Measurements from ENCODE around the gene LHFPL5. TPM values are rescaled to one million over a fixed set of nuclear protein-coding genes. Genes with fewer than 3 reads are reported as not detected.

Gene LHFPL5
- total and polyA plus RNA-seq, 2 of the 13 experiments (the other 11 are each of a cell fraction or from before 2014, with no cell fraction given) = 0.03 TPM; not detected in 1

- BruUV-seq (replicated peaks) = no TSS peak
- H2AFZ ChIP-seq (ENCODE audit: low read length) = no peak within 1 kb of the TSS
- no peak for DNase-seq (ENCODE audit: low spot score)
- peaks cover 6% of the 10 kb centered on the region for H3K4me1 ChIP-seq (ENCODE audit: insufficient read depth, low read length)
- ChIA-PET CTCF (ENCODE audit: low intra/inter-chr PET ratio, low total read pairs) (no interaction called here), POLR2A (no interaction called here)
- H3K27ac ChIP-seq (ENCODE audit: extremely low read length, insufficient read depth, low read length) = no peak within 1 kb of the TSS
- H3K4me2 ChIP-seq (ENCODE audit: low read depth, low read length) = no peak within 1 kb of the TSS
- H3K9me3 ChIP-seq (ENCODE audit: low read length) = no peaks in the 10 kb centered on the region
- in situ Hi-C loops (cut with HindIII; ENCODE audit: extremely low pct_ligation_motif_present, low pct_unique_long_range_greater_than_20kb) (no loop called here), intact Hi-C loops (cut with micrococcal nuclease; ENCODE audit: unreplicated experiment) (no loop called here)
- no peak within 1 kb of the TSS for H3K4me3 ChIP-seq (replicated peaks in 1 of 3; ENCODE audit: insufficient read depth in 1 of 3, low read depth in 2 of 3, low read length in 3 of 3)
- no peak within 1 kb of the TSS for H3K9ac ChIP-seq (ENCODE audit: insufficient read depth, low read depth, low read length)
- no peak for FAIRE-seq
- no peaks in the 10 kb centered on the region for H4K20me1 ChIP-seq (ENCODE audit: insufficient read depth, low read length)
- WGBS (ENCODE audit: low lambda C conversion rate) = 28% methylated on average over 7 of the region's 7 CpGs
- ATAC-seq = no peak
- TF ChIP-seq ZNF790 (CRISPR knock-in tag; IDR thresholded peaks at IDR 0.05; ENCODE audit: borderline replicate concordance) = no peak
- TF ChIP-seq NFIB (CRISPR knock-in tag; IDR thresholded peaks at IDR 0.05; ENCODE audit: borderline replicate concordance) = no peak
- no peak for TF ChIP-seq PRDM4 (CRISPR knock-in tag; IDR thresholded peaks at IDR 0.05; ENCODE audit: borderline replicate concordance)
- TF ChIP-seq ZNF746 (CRISPR knock-in tag; IDR thresholded peaks at IDR 0.05) = no peak
- TF ChIP-seq CENPX (CRISPR knock-in tag; IDR thresholded peaks at IDR 0.05) = no peak
- no peak for TF ChIP-seq ZNF484 (CRISPR knock-in tag; IDR thresholded peaks at IDR 0.05; ENCODE audit: borderline replicate concordance, low read depth)
- TF ChIP-seq HNRNPLL (IDR thresholded peaks at IDR 0.05; ENCODE audit: low read depth, low read length, poor library complexity, severe bottlenecking) = no peak
- no peak for TF ChIP-seq MXD4 (CRISPR knock-in tag; IDR thresholded peaks at IDR 0.05)
- TF ChIP-seq U2AF2 (IDR thresholded peaks at IDR 0.05; ENCODE audit: low read depth, low read length) = no peak
- TF ChIP-seq ZNF30 (CRISPR knock-in tag; IDR thresholded peaks at IDR 0.05) = no peak
- no peak for TF ChIP-seq PHF20 (CRISPR knock-in tag; IDR thresholded peaks at IDR 0.05)
- TF ChIP-seq POLR2AphosphoS2 (IDR thresholded peaks at IDR 0.05; ENCODE audit: low read depth, low read length) = no peak
- TF ChIP-seq ZNF431 (CRISPR knock-in tag; IDR thresholded peaks at IDR 0.05; ENCODE audit: borderline replicate concordance, low read depth) = no peak
- no peak for TF ChIP-seq MTA3 (CRISPR knock-in tag; IDR thresholded peaks at IDR 0.05)
- no peak for TF ChIP-seq FLYWCH1 (CRISPR knock-in tag; IDR thresholded peaks at IDR 0.05)
- TF ChIP-seq TCF7 (IDR thresholded peaks at IDR 0.05; ENCODE audit: low read depth) = no peak
- no peak for TF ChIP-seq SIN3A (IDR thresholded peaks at IDR 0.05; ENCODE audit: borderline replicate concordance, low read depth, low read length)
- no peak for TF ChIP-seq PRDM10 (CRISPR knock-in tag; IDR thresholded peaks at IDR 0.05; ENCODE audit: low read depth)
- no peak for TF ChIP-seq FOXK1 (CRISPR knock-in tag; IDR thresholded peaks at IDR 0.05; ENCODE audit: borderline replicate concordance, low read depth)
- no peak for TF ChIP-seq ZNF34 (CRISPR knock-in tag; IDR thresholded peaks at IDR 0.05; ENCODE audit: borderline replicate concordance)
- no peaks in the 10 kb centered on the region for H3K36me3 ChIP-seq (replicated peaks in 1 of 2; ENCODE audit: control insufficient read depth in 1 of 2, insufficient read depth in 2 of 2, low read length in 2 of 2)
- no peaks in the 10 kb centered on the region for H3K79me2 ChIP-seq (ENCODE audit: insufficient read depth, low read length)
- H3K27me3 ChIP-seq (ENCODE audit: control insufficient read depth in 1 of 2, insufficient read depth in 2 of 2, low read length in 2 of 2) = peaks cover 11 to 35% of the 10 kb centered on the region in 2 experiments
Measured at GRCh38 chr6:35780719-35781118, 24.4 kb upstream of the LHFPL5 start, which contains the start of gene CLPSL1. TSS of gene CLPSL1 (plus strand) at chr6:35781019. CDS start at chr6:35781111, 92 bp downstream.
